ENCODE results near the gene ACBD6.

The ACBD6 gene

GRCh38 chr1:180255536-180256340 lies 246.6 kb downstream of the ACBD6 start:
- TF ChIP-seq CTCF (IDR thresholded peaks at IDR 0.05; ENCODE audit: low read depth, low read length, missing control alignments) = no peak
- no peak for DNase-seq (ENCODE audit: low read depth)
- no peak overlapping the region for H3K4me3 ChIP-seq (ENCODE audit: low read depth, low read length)

GRCh38 chr1:180254854-180255253 lies 247.5 kb downstream of the ACBD6 start:
- DNase-seq (ENCODE audit: low read depth) = no peak
- no peak for TF ChIP-seq CTCF (IDR thresholded peaks at IDR 0.05; ENCODE audit: low read depth, low read length, missing control alignments)
- H3K4me3 ChIP-seq (ENCODE audit: low read depth, low read length) = no peak overlapping the region

GRCh38 chr1:180254496-180254819 lies 247.9 kb downstream of the ACBD6 start:
- no peak overlapping the region for H3K4me3 ChIP-seq (ENCODE audit: low read depth, low read length)
- DNase-seq (ENCODE audit: low read depth) = no peak
- TF ChIP-seq CTCF (IDR thresholded peaks at IDR 0.05; ENCODE audit: low read depth, low read length, missing control alignments) = no peak

GRCh38 chr1:180253585-180254495 lies 248.5 kb downstream of the ACBD6 start:
- H3K4me3 ChIP-seq (ENCODE audit: low read depth, low read length) = no peak overlapping the region
- no peak for DNase-seq (ENCODE audit: low read depth)
- TF ChIP-seq CTCF (IDR thresholded peaks at IDR 0.05; ENCODE audit: low read depth, low read length, missing control alignments) = no peak

DNA sequence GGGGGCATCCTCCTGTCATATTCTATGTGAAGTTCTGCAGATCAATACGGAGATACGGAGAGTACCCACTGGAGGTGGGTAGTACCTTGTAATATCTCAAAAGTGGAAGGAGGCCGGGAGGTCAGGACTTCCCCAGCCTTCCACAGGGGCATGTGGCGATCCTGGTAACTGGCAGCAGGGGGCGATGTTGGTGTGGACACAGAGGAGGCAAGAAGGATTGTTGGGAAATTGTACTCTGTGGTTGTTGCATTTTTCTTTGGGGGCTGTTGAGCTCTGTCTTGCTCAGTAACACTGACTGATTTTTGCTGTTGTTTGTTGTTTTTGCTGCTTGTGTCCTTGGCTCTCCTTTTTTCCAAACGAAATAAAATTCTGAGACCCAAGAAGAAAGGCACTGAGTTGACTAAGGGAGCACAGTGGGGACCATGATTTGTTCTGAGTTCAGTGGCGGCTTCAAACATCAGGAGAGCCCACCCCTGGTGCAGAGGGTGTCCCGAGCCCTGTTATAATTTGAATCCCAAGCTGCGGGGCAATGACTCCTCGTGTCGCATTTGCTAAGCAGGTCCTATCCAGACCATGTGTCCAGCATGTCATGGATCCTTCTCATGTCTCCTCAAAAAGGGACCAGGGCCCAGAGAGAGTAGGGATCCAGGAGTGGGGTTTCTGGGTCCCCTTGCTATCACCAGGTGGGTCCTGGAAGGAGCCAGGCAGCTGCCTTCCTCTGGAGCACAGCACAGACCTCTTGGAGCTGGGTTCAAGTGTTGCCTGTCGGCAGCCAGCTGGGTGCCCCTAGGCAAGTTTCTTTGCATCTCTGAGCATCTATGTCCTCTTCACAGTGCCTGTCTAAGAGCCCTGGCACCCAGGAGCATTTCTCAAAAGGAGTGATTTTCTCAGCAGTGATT lies 249.5 kb downstream of the ACBD6 start:
- TF ChIP-seq CTCF (IDR thresholded peaks at IDR 0.05; ENCODE audit: low read depth, low read length, missing control alignments) = peak; percentile 92
- peak; percentile 29 for DNase-seq (ENCODE audit: low read depth)
- H3K4me3 ChIP-seq (ENCODE audit: low read depth, low read length) = no peak overlapping the region

DNA sequence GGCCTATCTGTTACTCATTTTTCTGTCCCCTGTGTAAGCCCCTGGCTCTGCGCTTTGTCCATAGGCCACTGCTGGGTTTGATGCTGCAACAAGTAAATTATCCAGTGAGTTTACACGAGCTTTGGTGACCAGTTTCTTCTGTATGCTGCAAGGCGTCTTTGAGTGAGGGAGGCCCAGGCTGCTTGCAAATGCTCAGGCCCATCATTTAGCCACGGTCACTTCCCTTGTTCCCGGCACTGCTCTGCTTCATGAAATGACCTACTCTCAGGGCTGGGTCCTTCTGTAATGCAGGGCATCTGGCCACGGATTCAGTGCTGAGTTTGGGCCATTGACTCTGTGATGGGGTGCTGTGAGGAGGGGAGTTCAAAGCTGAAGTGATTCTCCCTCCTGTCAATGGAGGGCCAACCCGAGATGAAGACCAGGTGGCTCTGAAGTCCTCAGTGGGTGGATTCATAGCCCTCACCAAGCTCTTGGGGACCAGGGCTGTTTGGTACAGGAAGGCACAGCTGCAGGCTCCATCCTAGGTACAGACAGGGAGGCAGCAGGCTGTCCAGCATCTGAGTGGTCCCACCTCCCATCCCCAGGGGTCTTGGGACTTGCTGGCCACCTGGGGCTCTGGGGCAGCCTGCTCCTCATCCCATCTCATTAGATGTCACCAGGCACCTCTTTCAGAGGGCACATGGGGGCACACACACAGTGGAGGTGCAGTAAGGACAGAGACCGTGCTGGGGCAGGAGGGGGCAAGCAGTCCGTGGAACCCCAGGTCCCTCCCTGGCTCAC lies 250.7 kb downstream of the ACBD6 start:
- no peak overlapping the region for H3K4me3 ChIP-seq (ENCODE audit: low read depth, low read length)
- DNase-seq (ENCODE audit: low read depth) = no peak
- no peak for TF ChIP-seq CTCF (IDR thresholded peaks at IDR 0.05; ENCODE audit: low read depth, low read length, missing control alignments)
